ENCODE data around the gene KIRREL3. TPM values are rescaled to one million over a fixed set of nuclear protein-coding genes. Genes with fewer than 3 reads are reported as not detected.

The KIRREL3 gene
- total and polyA plus RNA-seq, 4 donors = 0.02 to 0.71 (median 0.15) TPM; not detected in 1

DNA sequence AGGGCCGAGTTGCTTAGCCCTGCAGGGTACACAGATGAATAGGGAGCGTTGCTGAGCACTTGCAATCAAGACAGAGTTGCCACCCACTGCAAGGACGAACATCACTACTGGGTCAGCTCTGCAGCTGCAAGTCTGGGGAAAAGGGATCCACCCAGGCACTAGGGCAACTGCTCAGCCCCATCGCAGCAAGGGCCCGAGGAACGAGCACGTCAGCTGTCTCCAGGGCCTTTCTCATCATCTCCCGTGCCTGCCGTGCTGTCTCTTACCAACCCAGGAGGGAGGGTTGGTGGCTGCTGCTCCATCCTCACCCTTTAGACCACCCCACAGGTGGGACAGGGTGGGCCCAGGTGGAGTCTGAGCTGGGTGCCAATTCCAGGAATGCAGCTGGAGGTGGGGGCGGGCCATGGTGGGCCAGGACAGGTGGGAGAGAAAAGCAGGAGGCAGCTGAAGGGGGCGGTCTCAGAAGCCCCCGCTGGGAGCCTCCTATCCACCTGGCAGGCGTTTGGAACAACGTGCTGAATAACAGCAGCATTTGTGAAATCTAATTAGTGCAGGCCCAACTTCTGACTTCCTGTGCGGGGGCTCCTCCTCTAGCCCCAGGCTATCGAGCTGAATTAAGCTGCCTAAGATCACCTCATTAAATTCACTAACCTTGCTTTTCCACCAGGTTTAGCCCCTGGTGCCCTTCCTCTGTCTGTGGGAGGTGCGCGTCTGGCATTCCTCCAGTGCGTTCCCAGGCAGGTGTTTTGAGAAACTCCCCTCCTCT is 392.6 kb downstream of the KIRREL3 start:
- peaks cover 0 to 6% (median 0%) of the 10 kb centered on the region in 3 donors for H3K27me3 ChIP-seq (ENCODE audit: control insufficient read depth in 3 of 3, insufficient read depth in 3 of 3, low read length in 2 of 3)
- H3K4me3 ChIP-seq = no peak overlapping the region
- WGBS, 2 donors = 67 to 68% methylated on average over 19 of the region's 19 CpGs
- TF ChIP-seq, protein P1, sequence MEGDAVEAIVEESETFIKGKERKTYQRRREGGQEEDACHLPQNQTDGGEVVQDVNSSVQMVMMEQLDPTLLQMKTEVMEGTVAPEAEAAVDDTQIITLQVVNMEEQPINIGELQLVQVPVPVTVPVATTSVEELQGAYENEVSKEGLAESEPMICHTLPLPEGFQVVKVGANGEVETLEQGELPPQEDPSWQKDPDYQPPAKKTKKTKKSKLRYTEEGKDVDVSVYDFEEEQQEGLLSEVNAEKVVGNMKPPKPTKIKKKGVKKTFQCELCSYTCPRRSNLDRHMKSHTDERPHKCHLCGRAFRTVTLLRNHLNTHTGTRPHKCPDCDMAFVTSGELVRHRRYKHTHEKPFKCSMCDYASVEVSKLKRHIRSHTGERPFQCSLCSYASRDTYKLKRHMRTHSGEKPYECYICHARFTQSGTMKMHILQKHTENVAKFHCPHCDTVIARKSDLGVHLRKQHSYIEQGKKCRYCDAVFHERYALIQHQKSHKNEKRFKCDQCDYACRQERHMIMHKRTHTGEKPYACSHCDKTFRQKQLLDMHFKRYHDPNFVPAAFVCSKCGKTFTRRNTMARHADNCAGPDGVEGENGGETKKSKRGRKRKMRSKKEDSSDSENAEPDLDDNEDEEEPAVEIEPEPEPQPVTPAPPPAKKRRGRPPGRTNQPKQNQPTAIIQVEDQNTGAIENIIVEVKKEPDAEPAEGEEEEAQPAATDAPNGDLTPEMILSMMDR (IDR thresholded peaks at IDR 0.05; ENCODE audit: control extremely low read depth, extremely low read depth) = no peak
- DNase-seq (no peak), ATAC-seq (ENCODE audit: insufficient read depth, low FRiP score) (no peak)
- no peaks in the 10 kb centered on the region for H3K9me3 ChIP-seq (ENCODE audit: control insufficient read depth in 4 of 4, insufficient read depth in 3 of 4, low read length in 3 of 4)
- no peak overlapping the region for H3K27ac ChIP-seq (ENCODE audit: low read depth in 1 of 2, low read length in 1 of 2)
- peaks cover 0 to 2% (median 0%) of the 10 kb centered on the region in 5 donors for H3K4me1 ChIP-seq (ENCODE audit: control insufficient read depth in 5 of 5, insufficient read depth in 5 of 5, low read length in 5 of 5)
- H3K9ac ChIP-seq (ENCODE audit: insufficient read depth in 1 of 2, low read length in 2 of 2) = no peak overlapping the region
- H3K36me3 ChIP-seq (ENCODE audit: control insufficient read depth in 4 of 4, insufficient read depth in 4 of 4, low read length in 4 of 4) = no peaks in the 10 kb centered on the region

DNA sequence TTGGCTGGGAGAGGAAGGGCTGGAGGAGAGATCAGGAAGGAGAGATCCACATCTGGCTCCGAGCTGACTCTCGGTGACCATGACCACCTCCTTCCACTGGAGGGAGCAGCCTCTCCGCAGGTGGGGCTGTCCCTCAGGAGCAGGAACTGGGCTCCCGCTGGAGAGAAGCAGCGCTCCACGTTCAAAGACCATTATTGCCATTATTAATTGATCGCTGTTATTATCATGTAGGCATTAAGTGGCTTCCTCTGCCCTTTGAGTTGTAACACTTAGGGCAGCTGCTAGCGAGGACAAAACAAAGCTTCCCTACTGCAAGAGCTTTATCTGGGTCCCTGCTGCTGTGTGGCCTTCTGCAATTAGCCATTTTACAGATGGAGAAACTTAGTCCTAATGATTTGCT is 393.2 kb downstream of the KIRREL3 start:
- no peak overlapping the region for H3K27ac ChIP-seq (ENCODE audit: low read depth in 1 of 2, low read length in 1 of 2)
- ATAC-seq (ENCODE audit: insufficient read depth, low FRiP score) = no peak
- peak; percentile 33 to 54 (median 45) for DNase-seq
- WGBS, 2 donors = 12 to 13% methylated on average over 8 of the region's 8 CpGs
- H3K9ac ChIP-seq (ENCODE audit: insufficient read depth in 1 of 2, low read length in 2 of 2) = no peak overlapping the region
- peaks cover 0 to 5% (median 0%) of the 10 kb centered on the region in 5 donors for H3K4me1 ChIP-seq (ENCODE audit: control insufficient read depth in 5 of 5, insufficient read depth in 5 of 5, low read length in 5 of 5)
- no peak overlapping the region for H3K4me3 ChIP-seq
- H3K27me3 ChIP-seq (ENCODE audit: control insufficient read depth in 3 of 3, insufficient read depth in 3 of 3, low read length in 2 of 3) = peaks cover 0 to 6% (median 0%) of the 10 kb centered on the region in 3 donors
- H3K9me3 ChIP-seq (ENCODE audit: control insufficient read depth in 4 of 4, insufficient read depth in 3 of 4, low read length in 3 of 4) = no peaks in the 10 kb centered on the region
- TF ChIP-seq, protein P1 (IDR thresholded peaks at IDR 0.05; ENCODE audit: control extremely low read depth, extremely low read depth) = no peak
- H3K36me3 ChIP-seq (ENCODE audit: control insufficient read depth in 4 of 4, insufficient read depth in 4 of 4, low read length in 4 of 4) = no peaks in the 10 kb centered on the region

DNA sequence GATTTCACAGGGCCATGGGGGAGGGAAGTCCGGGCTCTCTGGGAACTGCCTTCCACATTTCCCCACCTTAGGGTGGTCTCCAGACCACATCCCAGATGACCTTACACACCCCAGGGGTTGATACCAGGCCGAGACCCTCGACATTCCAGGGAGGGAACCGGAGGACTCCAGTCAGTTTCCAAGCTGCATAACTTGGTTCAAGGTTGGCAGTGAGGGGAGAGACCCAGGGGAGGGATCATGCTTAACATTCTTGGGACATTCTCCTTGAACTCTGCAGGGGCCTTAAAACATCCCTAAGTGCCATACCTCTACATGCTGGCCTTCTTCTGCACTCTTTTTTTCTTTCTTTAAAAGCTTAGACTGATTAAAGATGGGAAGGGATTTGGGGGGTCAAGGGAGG is 394.1 kb downstream of the KIRREL3 start:
- TF ChIP-seq, protein P1 (IDR thresholded peaks at IDR 0.05; ENCODE audit: control extremely low read depth, extremely low read depth) = no peak
- Histone ChIP-seq H3K27me3 (ENCODE audit: control insufficient read depth in 3 of 3, insufficient read depth in 3 of 3, low read length in 2 of 3) (peaks cover 0 to 6% (median 0%) of the 10 kb centered on the region in 3 donors), H3K9ac (ENCODE audit: insufficient read depth in 1 of 2, low read length in 2 of 2) (no peak overlapping the region), H3K4me1 (ENCODE audit: control insufficient read depth in 5 of 5, insufficient read depth in 5 of 5, low read length in 5 of 5) (peaks cover 0 to 5% (median 0%) of the 10 kb centered on the region in 5 donors), H3K9me3 (ENCODE audit: control insufficient read depth in 4 of 4, insufficient read depth in 3 of 4, low read length in 3 of 4) (no peaks in the 10 kb centered on the region), H3K4me3 (no peak overlapping the region), H3K27ac (ENCODE audit: low read depth in 1 of 2, low read length in 1 of 2) (no peak overlapping the region), H3K36me3 (ENCODE audit: control insufficient read depth in 4 of 4, insufficient read depth in 4 of 4, low read length in 4 of 4) (no peaks in the 10 kb centered on the region)
- WGBS, 2 donors = 63 to 71% methylated on average over 4 of the region's 4 CpGs
- no peak for DNase-seq
- no peak for ATAC-seq (ENCODE audit: insufficient read depth, low FRiP score)
